Loucy (cell line): Measurements from ENCODE around the gene ENDOG.

ENCODE experiments used
- CTCF ChIP-seq: fragments of 200-600 bp; sonication (generic); conservative IDR thresholded peaks from 2 replicates; pipeline ENCODE4 v1.5.1; 2014; ENCODE audit warnings: mild to moderate bottlenecking, antibody characterized with exemption, low read length
- EZH2phosphoT487 ChIP-seq: fragments of 200-600 bp; IDR thresholded peaks from 2 replicates; pipeline ENCODE4 v1.6.1; 2018; ENCODE audit warnings: antibody characterized with exemption, mild to moderate bottlenecking, moderate library complexity, borderline replicate concordance

- TF ChIP-seq CTCF (no peak), EZH2phosphoT487 (no peak)
Measured at GRCh38 chr9:128781187-128782070, 36.9 kb upstream of the ENDOG start.
